GM12874 (cell line): Measurements from ENCODE around the gene SEMA3F.

Source experiments
- TF ChIP-seq, protein P1 (sequence below): IDR thresholded peaks from 2 replicates; pipeline ENCODE4 v1.5.1; 2011; ENCODE audit warnings: low read depth, mild to moderate bottlenecking, control low read depth, low read length, moderate library complexity; ENCODE audit not compliant: insufficient read depth

The SEMA3F gene

DNA sequence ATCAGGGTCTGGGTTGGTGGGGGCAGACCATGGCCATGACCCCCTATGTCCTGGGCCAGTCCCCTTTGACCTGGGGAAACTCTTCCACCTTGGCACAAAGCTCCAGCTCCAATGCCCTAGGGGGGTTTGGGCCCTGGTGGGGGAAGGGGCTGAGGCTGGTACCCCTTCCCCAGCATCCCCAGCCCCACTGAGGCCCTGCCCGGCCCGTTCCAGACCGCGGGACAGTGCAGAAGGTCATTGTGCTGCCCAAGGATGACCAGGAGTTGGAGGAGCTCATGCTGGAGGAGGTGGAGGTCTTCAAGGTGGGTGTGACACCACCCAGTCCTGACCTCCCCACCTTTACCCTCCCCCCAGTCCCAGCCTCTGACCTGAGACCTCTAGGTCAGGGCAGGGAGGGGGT is 30.1 kb downstream of the SEMA3F start:
- TF ChIP-seq, protein P1, sequence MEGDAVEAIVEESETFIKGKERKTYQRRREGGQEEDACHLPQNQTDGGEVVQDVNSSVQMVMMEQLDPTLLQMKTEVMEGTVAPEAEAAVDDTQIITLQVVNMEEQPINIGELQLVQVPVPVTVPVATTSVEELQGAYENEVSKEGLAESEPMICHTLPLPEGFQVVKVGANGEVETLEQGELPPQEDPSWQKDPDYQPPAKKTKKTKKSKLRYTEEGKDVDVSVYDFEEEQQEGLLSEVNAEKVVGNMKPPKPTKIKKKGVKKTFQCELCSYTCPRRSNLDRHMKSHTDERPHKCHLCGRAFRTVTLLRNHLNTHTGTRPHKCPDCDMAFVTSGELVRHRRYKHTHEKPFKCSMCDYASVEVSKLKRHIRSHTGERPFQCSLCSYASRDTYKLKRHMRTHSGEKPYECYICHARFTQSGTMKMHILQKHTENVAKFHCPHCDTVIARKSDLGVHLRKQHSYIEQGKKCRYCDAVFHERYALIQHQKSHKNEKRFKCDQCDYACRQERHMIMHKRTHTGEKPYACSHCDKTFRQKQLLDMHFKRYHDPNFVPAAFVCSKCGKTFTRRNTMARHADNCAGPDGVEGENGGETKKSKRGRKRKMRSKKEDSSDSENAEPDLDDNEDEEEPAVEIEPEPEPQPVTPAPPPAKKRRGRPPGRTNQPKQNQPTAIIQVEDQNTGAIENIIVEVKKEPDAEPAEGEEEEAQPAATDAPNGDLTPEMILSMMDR = no peak

GRCh38 chr3:50186096-50186495 is 31.0 kb downstream of the SEMA3F start:
- TF ChIP-seq, protein P1 = no peak

GRCh38 chr3:50187750-50188149 is 32.6 kb downstream of the SEMA3F start:
- TF ChIP-seq, protein P1 = no peak

DNA sequence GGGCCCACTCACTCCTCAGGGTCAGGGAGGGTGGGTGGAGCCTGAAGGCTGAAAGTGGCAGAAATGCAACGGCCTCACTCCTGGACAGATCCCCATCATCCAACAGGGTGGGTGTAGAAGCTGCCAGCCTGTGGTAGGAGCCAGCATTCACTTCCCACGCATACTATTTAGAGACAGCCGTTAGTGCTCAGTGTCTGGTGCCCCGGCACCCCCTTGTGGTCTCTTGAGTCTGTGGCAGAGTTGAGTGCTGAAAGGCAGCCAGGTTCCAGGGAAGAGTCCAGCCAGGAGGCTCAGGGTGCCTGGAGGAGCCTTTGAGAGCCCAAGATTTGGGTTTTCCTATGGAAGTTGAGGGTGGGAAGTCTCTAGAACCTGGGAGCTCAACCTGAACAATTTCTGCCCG is 34.1 kb downstream of the SEMA3F start:
- TF ChIP-seq, protein P1 = peak; percentile 65

DNA sequence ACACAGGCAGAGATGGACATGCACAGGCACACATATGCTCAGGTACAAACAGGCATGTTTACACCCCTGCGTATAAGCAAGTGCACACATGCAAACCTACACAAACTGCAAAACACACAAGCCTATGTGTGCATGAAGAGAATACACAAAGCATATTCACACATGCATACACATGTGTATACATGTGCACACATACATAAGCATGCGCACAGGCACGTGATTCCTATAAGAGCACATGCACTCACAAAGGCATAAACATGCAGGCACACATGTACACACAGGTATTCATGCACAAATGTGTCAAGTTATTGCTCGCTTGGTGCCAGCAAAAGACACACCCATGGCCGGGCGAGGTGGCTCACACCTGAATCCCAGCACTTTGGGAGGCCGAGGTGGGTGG is 34.9 kb downstream of the SEMA3F start:
- TF ChIP-seq, protein P1 = no peak

- TF ChIP-seq, protein P1 = no peak
These were observed 36.0 kb downstream of the SEMA3F start, which contains the start of gene GNAT1 for GRCh38 chr3:50190936-50191660. GNAT1 (plus strand) TSS chr3:50191610; CDS start chr3:50191726, 116 bp downstream.

DNA sequence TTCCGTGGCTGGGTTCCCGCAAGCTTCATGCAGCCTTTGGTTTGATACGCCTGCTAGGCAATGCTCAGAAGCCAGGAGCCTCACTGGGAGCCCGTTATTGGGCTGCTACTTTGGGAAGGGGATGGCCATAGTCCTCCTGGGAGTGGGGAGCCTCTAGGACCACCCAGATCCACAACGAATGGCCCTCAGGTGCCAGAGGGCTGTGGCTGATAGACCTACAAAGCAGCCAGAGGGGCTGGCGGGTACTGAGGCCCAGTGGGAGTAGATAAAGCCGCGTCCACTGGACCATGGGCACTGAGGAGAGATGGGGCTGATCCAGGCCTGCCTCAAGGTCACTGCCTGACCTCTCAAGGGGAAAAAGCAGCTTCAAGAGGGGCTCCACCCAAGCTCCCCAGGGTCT is 37.0 kb downstream of the SEMA3F start:
- TF ChIP-seq, protein P1 = no peak
